Measurements from ENCODE around the gene ALDH4A1. TPM values are rescaled to one million over a fixed set of nuclear protein-coding genes. Genes with fewer than 3 reads are reported as not detected.
"Not testable (repeated sequence)": the region's sequence is repeated elsewhere in the genome, so short reads cannot be mapped to it uniquely, and the experiment has no call there.

The ALDH4A1 gene
- total RNA-seq, 4 donors from 2014 or later, result 25.0 to 33.0 (median 29.6) TPM

DNA sequence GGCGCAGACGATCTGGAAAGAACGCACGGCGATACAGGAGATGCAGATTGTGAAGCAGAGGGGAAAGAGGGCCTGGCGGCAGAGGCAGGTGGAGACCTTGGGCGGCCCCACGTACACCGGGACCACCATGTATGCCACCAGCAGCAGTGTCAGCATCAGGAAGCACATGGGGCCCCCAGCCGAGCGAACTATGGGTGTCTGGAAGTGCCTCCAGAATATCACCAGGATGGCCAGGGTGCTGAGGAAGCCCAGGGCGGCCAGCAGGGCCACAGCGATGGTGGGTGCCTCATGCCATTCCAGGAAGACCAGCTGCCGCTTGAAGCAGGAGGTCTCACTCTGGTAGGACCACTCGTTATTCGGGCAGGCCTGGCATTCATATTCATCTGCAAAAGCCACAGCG lies 62.2 kb downstream of the ALDH4A1 start:
- no peak overlapping the region for H3K27ac ChIP-seq
- H3K9me3 ChIP-seq, result no peaks in the 10 kb centered on the region
- no peak for DNase-seq (ENCODE audit: low spot score in 2 of 2)
- peaks cover 40% of the 10 kb centered on the region for H3K27me3 ChIP-seq
- no peak overlapping the region for H3K4me3 ChIP-seq
- TF ChIP-seq EP300 (IDR thresholded peaks at IDR 0.05), result no peak
- TF ChIP-seq, protein P1, sequence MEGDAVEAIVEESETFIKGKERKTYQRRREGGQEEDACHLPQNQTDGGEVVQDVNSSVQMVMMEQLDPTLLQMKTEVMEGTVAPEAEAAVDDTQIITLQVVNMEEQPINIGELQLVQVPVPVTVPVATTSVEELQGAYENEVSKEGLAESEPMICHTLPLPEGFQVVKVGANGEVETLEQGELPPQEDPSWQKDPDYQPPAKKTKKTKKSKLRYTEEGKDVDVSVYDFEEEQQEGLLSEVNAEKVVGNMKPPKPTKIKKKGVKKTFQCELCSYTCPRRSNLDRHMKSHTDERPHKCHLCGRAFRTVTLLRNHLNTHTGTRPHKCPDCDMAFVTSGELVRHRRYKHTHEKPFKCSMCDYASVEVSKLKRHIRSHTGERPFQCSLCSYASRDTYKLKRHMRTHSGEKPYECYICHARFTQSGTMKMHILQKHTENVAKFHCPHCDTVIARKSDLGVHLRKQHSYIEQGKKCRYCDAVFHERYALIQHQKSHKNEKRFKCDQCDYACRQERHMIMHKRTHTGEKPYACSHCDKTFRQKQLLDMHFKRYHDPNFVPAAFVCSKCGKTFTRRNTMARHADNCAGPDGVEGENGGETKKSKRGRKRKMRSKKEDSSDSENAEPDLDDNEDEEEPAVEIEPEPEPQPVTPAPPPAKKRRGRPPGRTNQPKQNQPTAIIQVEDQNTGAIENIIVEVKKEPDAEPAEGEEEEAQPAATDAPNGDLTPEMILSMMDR (IDR thresholded peaks at IDR 0.05), result no peak
- TF ChIP-seq POLR2AphosphoS5 (IDR thresholded peaks at IDR 0.05), result no peak
- TF ChIP-seq POLR2A (IDR thresholded peaks at IDR 0.05), result no peak
- no peaks in the 10 kb centered on the region for H3K4me1 ChIP-seq
- H3K36me3 ChIP-seq, result no peaks in the 10 kb centered on the region
- WGBS, result 91% methylated on average over 17 of the region's 17 CpGs

DNA sequence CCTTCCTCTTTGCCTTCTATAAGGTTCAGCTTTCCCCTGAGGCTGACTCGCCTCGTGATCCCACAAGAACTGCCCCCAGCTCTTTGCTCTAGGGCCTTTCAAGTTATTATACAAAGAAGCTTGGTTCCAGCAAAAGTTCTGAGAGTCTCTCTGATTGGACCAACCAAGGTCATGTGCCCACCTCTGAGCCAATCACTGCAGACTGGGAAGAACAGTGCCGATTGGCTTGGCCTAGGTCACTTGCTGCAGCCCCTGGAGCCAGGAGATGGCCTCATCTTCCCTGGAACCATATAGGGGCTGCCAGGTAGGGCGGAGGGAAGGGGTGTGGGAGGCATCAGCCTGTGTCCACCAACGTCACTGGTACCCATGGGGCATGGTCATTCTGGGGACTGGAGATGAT lies 65.7 kb downstream of the ALDH4A1 start:
- Histone ChIP-seq H3K36me3 (no peaks in the 10 kb centered on the region), H3K27ac (no peak overlapping the region), H3K4me1 (no peaks in the 10 kb centered on the region), H3K27me3 (peaks cover 63% of the 10 kb centered on the region), H3K9me3 (no peaks in the 10 kb centered on the region), H3K4me3 (no peak overlapping the region)
- TF ChIP-seq POLR2AphosphoS5 (IDR thresholded peaks at IDR 0.05) (no peak), POLR2A (IDR thresholded peaks at IDR 0.05) (no peak), EP300 (IDR thresholded peaks at IDR 0.05) (no peak)
- TF ChIP-seq, protein P1 (IDR thresholded peaks at IDR 0.05), result no peak
- no peak for DNase-seq (ENCODE audit: low spot score in 2 of 2)
- WGBS, result 75% methylated on average over 5 of the region's 5 CpGs

DNA sequence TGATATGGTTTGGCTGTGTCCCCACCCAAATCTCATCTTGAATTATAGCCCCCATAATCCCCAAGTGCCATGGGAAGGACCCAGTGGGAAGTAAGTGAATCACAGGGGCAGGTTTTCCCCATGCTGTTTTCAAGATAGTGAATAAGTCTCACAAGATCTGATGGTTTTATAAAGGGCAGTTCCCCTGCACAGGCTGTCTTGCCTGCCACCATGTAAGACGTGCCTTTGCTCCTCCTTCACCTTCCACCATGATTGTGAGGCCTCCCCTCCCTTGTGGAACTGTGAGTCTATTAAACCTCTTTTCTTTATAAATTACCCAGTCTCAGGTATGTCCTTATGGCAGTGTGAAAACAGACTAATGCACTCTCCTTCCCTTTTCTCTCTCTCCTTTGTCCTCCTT lies 70.0 kb downstream of the ALDH4A1 start:
- H3K27me3 ChIP-seq, result peaks cover 67% of the 10 kb centered on the region
- H3K27ac ChIP-seq; H3K36me3 ChIP-seq; H3K9me3 ChIP-seq; H3K4me3 ChIP-seq; DNase-seq (ENCODE audit: low spot score in 2 of 2); H3K4me1 ChIP-seq: not testable (repeated sequence)
- 41% methylated on average over 1 of the region's 1 CpG for WGBS

GRCh38 chr1:18831656-18832055 lies 70.7 kb downstream of the ALDH4A1 start:
- Histone ChIP-seq H3K4me1 (no peaks in the 10 kb centered on the region), H3K4me3 (no peak overlapping the region), H3K27ac (no peak overlapping the region), H3K27me3 (peaks cover 66% of the 10 kb centered on the region), H3K9me3 (no peaks in the 10 kb centered on the region), H3K36me3 (no peaks in the 10 kb centered on the region)
- no peak for TF ChIP-seq POLR2AphosphoS5 (IDR thresholded peaks at IDR 0.05)
- TF ChIP-seq, protein P1 (IDR thresholded peaks at IDR 0.05), result no peak
- no peak for TF ChIP-seq EP300 (IDR thresholded peaks at IDR 0.05)
- no peak for TF ChIP-seq POLR2A (IDR thresholded peaks at IDR 0.05)
- no peak for DNase-seq (ENCODE audit: low spot score in 2 of 2)
- WGBS, result 93% methylated on average over 2 of the region's 2 CpGs

GRCh38 chr1:18830596-18830995 lies 71.8 kb downstream of the ALDH4A1 start:
- H3K4me1 ChIP-seq, result no peaks in the 10 kb centered on the region
- H3K27ac ChIP-seq, result no peak overlapping the region
- H3K27me3 ChIP-seq, result peaks cover 58% of the 10 kb centered on the region
- DNase-seq (ENCODE audit: low spot score in 2 of 2), result no peak
- H3K4me3 ChIP-seq, result no peak overlapping the region
- WGBS, result 55% methylated on average over 12 of the region's 12 CpGs
- H3K36me3 ChIP-seq, result no peaks in the 10 kb centered on the region
- TF ChIP-seq, protein P1 (IDR thresholded peaks at IDR 0.05), result no peak
- H3K9me3 ChIP-seq, result no peaks in the 10 kb centered on the region

- Histone ChIP-seq H3K27me3 (peaks cover 49% of the 10 kb centered on the region), H3K4me3 (no peak overlapping the region), H3K36me3 (no peaks in the 10 kb centered on the region), H3K9me3 (no peaks in the 10 kb centered on the region), H3K27ac (no peak overlapping the region), H3K4me1 (no peaks in the 10 kb centered on the region)
- 92% methylated on average over 1 of the region's 1 CpG for WGBS
- TF ChIP-seq POLR2A (IDR thresholded peaks at IDR 0.05) (no peak), POLR2AphosphoS5 (IDR thresholded peaks at IDR 0.05) (no peak), EP300 (IDR thresholded peaks at IDR 0.05) (no peak)
- TF ChIP-seq, protein P1 (IDR thresholded peaks at IDR 0.05), result no peak
- DNase-seq (ENCODE audit: low spot score in 2 of 2), result no peak
These were observed 72.7 kb downstream of the ALDH4A1 start for GRCh38 chr1:18829671-18830070.
